ENCODE results near the gene BABAM1.

DNA sequence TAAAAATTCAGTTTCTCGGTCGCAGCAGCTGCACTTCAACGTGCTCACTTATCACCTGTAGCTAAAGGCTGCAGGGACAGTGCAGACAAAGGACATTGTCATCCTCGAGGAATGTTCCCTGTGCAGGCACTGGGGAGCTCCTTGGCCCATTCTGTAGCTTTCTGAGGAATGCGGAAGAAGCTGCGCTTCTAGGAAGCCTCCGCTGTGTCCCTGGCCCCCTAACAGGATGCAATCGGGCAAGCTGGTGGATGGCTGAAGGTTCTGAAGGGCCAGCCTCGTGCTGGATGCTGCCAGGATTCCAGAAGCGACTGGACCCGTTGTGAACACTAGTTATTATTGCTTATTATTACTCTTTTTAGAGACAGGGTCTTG, 59.3 kb downstream of the BABAM1 start:
- TF ChIP-seq, protein P1, sequence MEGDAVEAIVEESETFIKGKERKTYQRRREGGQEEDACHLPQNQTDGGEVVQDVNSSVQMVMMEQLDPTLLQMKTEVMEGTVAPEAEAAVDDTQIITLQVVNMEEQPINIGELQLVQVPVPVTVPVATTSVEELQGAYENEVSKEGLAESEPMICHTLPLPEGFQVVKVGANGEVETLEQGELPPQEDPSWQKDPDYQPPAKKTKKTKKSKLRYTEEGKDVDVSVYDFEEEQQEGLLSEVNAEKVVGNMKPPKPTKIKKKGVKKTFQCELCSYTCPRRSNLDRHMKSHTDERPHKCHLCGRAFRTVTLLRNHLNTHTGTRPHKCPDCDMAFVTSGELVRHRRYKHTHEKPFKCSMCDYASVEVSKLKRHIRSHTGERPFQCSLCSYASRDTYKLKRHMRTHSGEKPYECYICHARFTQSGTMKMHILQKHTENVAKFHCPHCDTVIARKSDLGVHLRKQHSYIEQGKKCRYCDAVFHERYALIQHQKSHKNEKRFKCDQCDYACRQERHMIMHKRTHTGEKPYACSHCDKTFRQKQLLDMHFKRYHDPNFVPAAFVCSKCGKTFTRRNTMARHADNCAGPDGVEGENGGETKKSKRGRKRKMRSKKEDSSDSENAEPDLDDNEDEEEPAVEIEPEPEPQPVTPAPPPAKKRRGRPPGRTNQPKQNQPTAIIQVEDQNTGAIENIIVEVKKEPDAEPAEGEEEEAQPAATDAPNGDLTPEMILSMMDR (optimal IDR thresholded peaks at IDR 0.05 in 1 of 3, IDR thresholded peaks at IDR 0.05 in 1 of 3, conservative IDR thresholded peaks at IDR 0.05 in 1 of 3; ENCODE audit: extremely low read depth in 1 of 3, insufficient read depth in 2 of 3, low read length in 3 of 3), result no peak
- TF ChIP-seq EZH2 (IDR thresholded peaks at IDR 0.05; ENCODE audit: low read length), result no peak

All from keratinocyte (primary cell).